PC-9 (cell line): ENCODE data around the gene C9orf153.

ENCODE experiments used
- EZH2 ChIP-seq: fragments of 200-600 bp; sonication (generic); IDR thresholded peaks from 2 replicates; pipeline ENCODE4 v1.8.0; 2017; ENCODE audit warnings: antibody characterized with exemption, low read depth
- TF ChIP-seq, protein P1 (sequence below): fragments of 200-600 bp; sonication (generic); conservative IDR thresholded peaks from 2 replicates; pipeline ENCODE4 v1.6.1; 2017; ENCODE audit warnings: mixed run types, antibody characterized with exemption, mild to moderate bottlenecking, moderate library complexity

DNA sequence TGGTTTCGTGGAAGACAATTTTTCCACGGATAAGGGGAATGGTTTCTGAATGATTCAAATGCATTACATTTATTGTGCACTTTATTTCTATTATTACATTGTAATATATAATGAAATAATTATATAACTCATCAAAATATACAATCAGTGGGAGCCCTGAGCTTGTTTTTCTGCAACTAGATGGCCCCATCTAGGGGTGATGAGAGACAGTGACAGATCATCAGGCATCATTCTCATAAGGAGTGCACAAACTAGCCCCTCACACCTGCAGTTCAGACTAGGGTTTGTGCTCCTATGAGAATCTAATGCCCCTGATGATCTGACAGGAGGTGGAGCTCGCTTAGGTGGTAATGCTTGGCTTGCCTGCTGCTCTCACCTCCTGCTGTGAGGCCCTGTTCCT lies 16.5 kb upstream of the C9orf153 start:
- TF ChIP-seq, protein P1, sequence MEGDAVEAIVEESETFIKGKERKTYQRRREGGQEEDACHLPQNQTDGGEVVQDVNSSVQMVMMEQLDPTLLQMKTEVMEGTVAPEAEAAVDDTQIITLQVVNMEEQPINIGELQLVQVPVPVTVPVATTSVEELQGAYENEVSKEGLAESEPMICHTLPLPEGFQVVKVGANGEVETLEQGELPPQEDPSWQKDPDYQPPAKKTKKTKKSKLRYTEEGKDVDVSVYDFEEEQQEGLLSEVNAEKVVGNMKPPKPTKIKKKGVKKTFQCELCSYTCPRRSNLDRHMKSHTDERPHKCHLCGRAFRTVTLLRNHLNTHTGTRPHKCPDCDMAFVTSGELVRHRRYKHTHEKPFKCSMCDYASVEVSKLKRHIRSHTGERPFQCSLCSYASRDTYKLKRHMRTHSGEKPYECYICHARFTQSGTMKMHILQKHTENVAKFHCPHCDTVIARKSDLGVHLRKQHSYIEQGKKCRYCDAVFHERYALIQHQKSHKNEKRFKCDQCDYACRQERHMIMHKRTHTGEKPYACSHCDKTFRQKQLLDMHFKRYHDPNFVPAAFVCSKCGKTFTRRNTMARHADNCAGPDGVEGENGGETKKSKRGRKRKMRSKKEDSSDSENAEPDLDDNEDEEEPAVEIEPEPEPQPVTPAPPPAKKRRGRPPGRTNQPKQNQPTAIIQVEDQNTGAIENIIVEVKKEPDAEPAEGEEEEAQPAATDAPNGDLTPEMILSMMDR, result peak; percentile 34; the same call in 1 of the 2 replicates
- no peak for TF ChIP-seq EZH2
